PC-9 (cell line): Measurements from ENCODE around the gene RAB40AL.

Source experiments
- EZH2 ChIP-seq: fragments of 200-600 bp; sonication (generic); IDR thresholded peaks from 2 replicates; pipeline ENCODE4 v1.8.0; 2017; ENCODE audit warnings: antibody characterized with exemption, low read depth
- TF ChIP-seq, protein P1 (sequence below): fragments of 200-600 bp; sonication (generic); conservative IDR thresholded peaks from 2 replicates; pipeline ENCODE4 v1.6.1; 2017; ENCODE audit warnings: mixed run types, antibody characterized with exemption, mild to moderate bottlenecking, moderate library complexity

DNA sequence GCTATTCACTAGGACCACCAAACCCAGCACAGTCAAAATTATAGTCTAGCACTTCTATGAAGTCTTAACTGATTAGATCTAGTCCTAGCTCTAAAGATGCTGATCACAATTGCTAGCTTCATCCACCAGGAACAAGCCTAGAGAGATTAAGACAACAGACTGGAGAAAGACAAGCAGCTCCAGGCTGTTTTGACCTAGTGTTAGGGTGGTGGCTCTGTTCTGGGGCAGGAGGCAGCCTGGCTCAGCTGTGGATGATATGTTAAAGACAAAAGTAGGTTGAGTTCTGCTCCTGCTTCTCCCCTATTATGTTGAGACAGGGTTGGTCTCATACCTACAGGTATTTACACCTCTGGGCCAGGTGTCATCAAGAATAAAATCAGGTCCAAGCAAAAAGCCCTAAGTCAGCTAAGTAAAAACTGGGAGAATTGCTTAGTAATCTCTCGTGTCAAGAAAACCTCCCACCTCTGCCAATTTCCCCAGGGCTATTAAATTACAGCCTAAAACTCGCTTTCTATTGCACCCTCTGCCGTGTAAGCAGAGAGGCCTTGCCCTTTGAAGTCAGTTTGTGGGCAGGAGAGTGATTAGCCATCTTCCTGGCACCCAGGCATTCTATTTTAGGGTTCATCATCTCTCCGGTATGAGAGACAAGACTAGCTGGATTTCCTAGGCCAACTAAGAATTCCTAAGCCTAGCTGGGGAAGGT is 39.9 kb downstream of the RAB40AL start:
- TF ChIP-seq, protein P1, sequence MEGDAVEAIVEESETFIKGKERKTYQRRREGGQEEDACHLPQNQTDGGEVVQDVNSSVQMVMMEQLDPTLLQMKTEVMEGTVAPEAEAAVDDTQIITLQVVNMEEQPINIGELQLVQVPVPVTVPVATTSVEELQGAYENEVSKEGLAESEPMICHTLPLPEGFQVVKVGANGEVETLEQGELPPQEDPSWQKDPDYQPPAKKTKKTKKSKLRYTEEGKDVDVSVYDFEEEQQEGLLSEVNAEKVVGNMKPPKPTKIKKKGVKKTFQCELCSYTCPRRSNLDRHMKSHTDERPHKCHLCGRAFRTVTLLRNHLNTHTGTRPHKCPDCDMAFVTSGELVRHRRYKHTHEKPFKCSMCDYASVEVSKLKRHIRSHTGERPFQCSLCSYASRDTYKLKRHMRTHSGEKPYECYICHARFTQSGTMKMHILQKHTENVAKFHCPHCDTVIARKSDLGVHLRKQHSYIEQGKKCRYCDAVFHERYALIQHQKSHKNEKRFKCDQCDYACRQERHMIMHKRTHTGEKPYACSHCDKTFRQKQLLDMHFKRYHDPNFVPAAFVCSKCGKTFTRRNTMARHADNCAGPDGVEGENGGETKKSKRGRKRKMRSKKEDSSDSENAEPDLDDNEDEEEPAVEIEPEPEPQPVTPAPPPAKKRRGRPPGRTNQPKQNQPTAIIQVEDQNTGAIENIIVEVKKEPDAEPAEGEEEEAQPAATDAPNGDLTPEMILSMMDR = no peak
- TF ChIP-seq EZH2 = no peak
